Ovary (tissue), 3 donors: ENCODE results near the gene BRPF3.

ENCODE experiments used
- CTCF ChIP-seq, 3 donors: fragments of 450-650 bp in 2 of 3; fragments of 200-600 bp in 1 of 3; IDR thresholded peaks; one replicate each; pipeline versions ENCODE4 v1.5.1 to v1.8.0; 2016 to 2022; ENCODE audit warnings: antibody characterized with exemption in 3 of 3, mild to moderate bottlenecking in 1 of 3
- EP300 ChIP-seq: sonication (generic); formaldehyde crosslinking; IDR thresholded peaks from one replicate; pipeline ENCODE4 v1.6.1; 2017; ENCODE audit warnings: antibody characterized with exemption
- POLR2A ChIP-seq: fragments of 450-650 bp; IDR thresholded peaks from one replicate; pipeline ENCODE4 v1.6.1; 2017; ENCODE audit warnings: antibody characterized with exemption, mild to moderate bottlenecking, moderate library complexity
- donor health status: DM: no; HTN: no; CAD: no.

- TF ChIP-seq CTCF (IDR thresholded peaks at IDR 0.05): no peak
- no peak for TF ChIP-seq EP300
- no peak for TF ChIP-seq POLR2A
These were observed 31.1 kb downstream of the BRPF3 start for GRCh38 chr6:36227379-36228228.
